ENCODE data around the gene ULBP1.
"Not testable (repeated sequence)": the region's sequence is repeated elsewhere in the genome, so short reads cannot be mapped to it uniquely, and the experiment has no call there.

ULBP1 gene

GRCh38 chr6:149966319-149966718 lies 2.6 kb downstream of the ULBP1 start:
- H3K4me3 ChIP-seq (ENCODE audit: low read length); DNase-seq (ENCODE audit: low read depth, low spot score): not testable (repeated sequence)

- DNase-seq (ENCODE audit: low read depth, low spot score) = no peak
- H3K4me3 ChIP-seq (ENCODE audit: low read length) = no peak overlapping the region
Measured at GRCh38 chr6:149967591-149967990, 3.8 kb downstream of the ULBP1 start.

- not testable (repeated sequence) for H3K4me3 ChIP-seq (ENCODE audit: low read length); DNase-seq (ENCODE audit: low read depth, low spot score)
Measured at GRCh38 chr6:149967999-149968398, 4.3 kb downstream of the ULBP1 start.

GRCh38 chr6:149968909-149969308 lies 5.2 kb downstream of the ULBP1 start:
- H3K4me3 ChIP-seq (ENCODE audit: low read length); DNase-seq (ENCODE audit: low read depth, low spot score): not testable (repeated sequence)

- H3K4me3 ChIP-seq (ENCODE audit: low read length) = no peak overlapping the region
- DNase-seq (ENCODE audit: low read depth, low spot score) = no peak
Measured at GRCh38 chr6:149969635-149970034, 5.9 kb downstream of the ULBP1 start.

GRCh38 chr6:149974394-149974793 lies 10.7 kb downstream of the ULBP1 start:
- DNase-seq (ENCODE audit: low read depth, low spot score); H3K4me3 ChIP-seq (ENCODE audit: low read length): not testable (repeated sequence)

- DNase-seq (ENCODE audit: low read depth, low spot score) = no peak
- no peak overlapping the region for H3K4me3 ChIP-seq (ENCODE audit: low read length)
Measured at GRCh38 chr6:149974825-149975224, 11.1 kb downstream of the ULBP1 start.

GRCh38 chr6:149975400-149975799 lies 11.7 kb downstream of the ULBP1 start:
- no peak overlapping the region for H3K4me3 ChIP-seq (ENCODE audit: low read length)

GRCh38 chr6:149977221-149977620 lies 13.5 kb downstream of the ULBP1 start:
- no peak overlapping the region for H3K4me3 ChIP-seq (ENCODE audit: low read length)
- DNase-seq (ENCODE audit: low read depth, low spot score) = no peak

More at GRCh38 chr6:149975400-149975799, 11.7 kb downstream of the ULBP1 start:
- DNase-seq (ENCODE audit: low read depth, low spot score) = no peak

GRCh38 chr6:149978610-149979009 lies 14.9 kb downstream of the ULBP1 start:
- DNase-seq (ENCODE audit: low read depth, low spot score) = no peak
- no peak overlapping the region for H3K4me3 ChIP-seq (ENCODE audit: low read length)

- no peak for DNase-seq (ENCODE audit: low read depth, low spot score)
Measured at GRCh38 chr6:149979293-149979692, 15.6 kb downstream of the ULBP1 start.

GRCh38 chr6:149983145-149983544 lies 19.4 kb downstream of the ULBP1 start:
- no peak overlapping the region for H3K4me3 ChIP-seq (ENCODE audit: low read length)
- DNase-seq (ENCODE audit: low read depth, low spot score) = no peak

More at GRCh38 chr6:149979293-149979692, 15.6 kb downstream of the ULBP1 start:
- no peak overlapping the region for H3K4me3 ChIP-seq (ENCODE audit: low read length)

- H3K4me3 ChIP-seq (ENCODE audit: low read length) = no peak overlapping the region
- DNase-seq (ENCODE audit: low read depth, low spot score) = no peak
Measured at GRCh38 chr6:149984773-149985172, 21.0 kb downstream of the ULBP1 start.

- DNase-seq (ENCODE audit: low read depth, low spot score) = no peak
- H3K4me3 ChIP-seq (ENCODE audit: low read length) = no peak overlapping the region
Measured at GRCh38 chr6:149985481-149985937, 21.8 kb downstream of the ULBP1 start.

- no peak overlapping the region for H3K4me3 ChIP-seq (ENCODE audit: low read length)
- DNase-seq (ENCODE audit: low read depth, low spot score) = no peak
Measured at GRCh38 chr6:149987602-149988107, 23.9 kb downstream of the ULBP1 start.

GRCh38 chr6:149988550-149989346 lies 25.0 kb downstream of the ULBP1 start:
- no peak for DNase-seq (ENCODE audit: low read depth, low spot score)
- peak overlapping the region; percentile 66 for H3K4me3 ChIP-seq (ENCODE audit: low read length)

GRCh38 chr6:149990212-149990660 lies 26.5 kb downstream of the ULBP1 start:
- peak overlapping the region; percentile 66 for H3K4me3 ChIP-seq (ENCODE audit: low read length)
- no peak for DNase-seq (ENCODE audit: low read depth, low spot score)

GRCh38 chr6:149990661-149991471 lies 27.1 kb downstream of the ULBP1 start:
- no peak for DNase-seq (ENCODE audit: low read depth, low spot score)
- peak overlapping the region; percentile 66 for H3K4me3 ChIP-seq (ENCODE audit: low read length)

GRCh38 chr6:149991472-149991795 lies 27.7 kb downstream of the ULBP1 start:
- DNase-seq (ENCODE audit: low read depth, low spot score) = not testable (repeated sequence)
- H3K4me3 ChIP-seq (ENCODE audit: low read length) = peak overlapping the region; percentile 66

- DNase-seq (ENCODE audit: low read depth, low spot score) = no peak
- H3K4me3 ChIP-seq (ENCODE audit: low read length) = peak overlapping the region; percentile 66
Measured at GRCh38 chr6:149991838-149992237, 28.1 kb downstream of the ULBP1 start.

Measured in Jurkat, Clone E6-1 (cell line).